Fibroblast of skin of scalp (primary cell): ENCODE results near the gene PACRG.
A peak's percentile ranks its signal among the peaks of the same experiment; 100 is the strongest.

Experiments
- DNase-seq: peaks from one replicate; pipeline ENCODE4 v3.0.0-alpha.2; 2013

PACRG gene

DNA sequence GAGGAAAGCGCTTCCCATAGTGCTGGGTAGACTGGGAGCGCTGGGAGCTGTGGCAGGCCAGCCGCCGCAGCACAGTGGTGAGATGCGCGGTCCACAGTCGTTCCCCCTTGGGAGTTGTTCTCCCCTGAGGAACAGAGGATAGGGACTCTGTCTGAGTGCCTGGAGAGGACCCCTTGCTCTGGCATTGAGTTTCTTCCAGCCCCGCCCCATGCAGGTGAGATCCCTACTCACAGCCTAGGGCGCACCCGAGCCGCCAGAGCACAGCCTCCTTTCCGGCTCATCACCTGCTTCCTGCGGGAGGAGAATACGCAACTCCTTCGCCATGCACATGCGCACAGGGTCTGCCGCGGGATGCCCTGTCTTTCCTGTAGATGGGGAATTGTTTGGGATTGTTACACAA, 140.6 kb downstream of the PACRG start:
- no peak for DNase-seq

DNA sequence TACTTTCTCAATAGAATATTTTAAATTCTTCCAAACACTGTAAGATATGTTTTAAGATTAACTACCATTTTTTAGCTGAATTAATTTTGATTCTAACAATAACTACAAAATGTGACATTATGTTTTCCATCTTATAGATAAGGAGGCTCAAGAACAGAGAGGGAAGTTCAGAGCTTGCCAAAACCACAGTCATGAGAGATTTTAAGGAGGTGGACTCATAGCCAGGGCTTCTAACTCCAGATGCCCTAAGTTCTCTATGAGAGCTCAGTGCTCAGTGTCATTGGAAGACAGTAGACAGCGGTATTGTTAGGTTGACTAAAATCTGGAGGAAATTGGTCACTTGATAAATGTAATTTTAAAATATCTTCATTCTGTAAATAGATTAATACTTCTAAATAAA, 144.2 kb downstream of the PACRG start:
- DNase-seq: no peak

GRCh38 chr6:162873537-162873936, 145.8 kb downstream of the PACRG start:
- DNase-seq: peak; percentile 3

GRCh38 chr6:162875070-162875469, 147.3 kb downstream of the PACRG start:
- no peak for DNase-seq

- DNase-seq: no peak
These were observed 155.2 kb downstream of the PACRG start for GRCh38 chr6:162882801-162883481.

- no peak for DNase-seq
These were observed 160.4 kb downstream of the PACRG start for GRCh38 chr6:162887981-162888689.

- DNase-seq: no peak
These were observed 161.5 kb downstream of the PACRG start for GRCh38 chr6:162889303-162889702.

DNA sequence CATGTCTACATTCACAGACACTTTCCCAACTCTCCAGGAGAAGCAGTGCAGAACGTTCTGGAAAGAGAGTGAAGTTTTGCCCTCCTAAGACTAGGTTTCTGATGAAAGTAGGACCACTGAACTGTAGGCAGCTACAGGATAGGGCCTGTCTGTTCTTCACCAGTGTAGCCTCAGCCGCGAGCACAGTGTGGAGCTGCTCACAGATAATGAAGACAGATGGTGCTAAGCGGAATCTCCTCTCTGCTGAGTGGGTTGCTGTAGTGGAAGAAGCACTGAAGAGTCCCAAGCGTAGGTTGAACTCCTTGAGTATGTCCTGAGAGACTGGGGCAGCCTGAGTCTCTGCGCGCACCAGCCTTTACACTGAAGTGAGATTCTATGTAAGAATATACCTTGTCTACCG, 170.2 kb downstream of the PACRG start:
- DNase-seq: no peak

- no peak for DNase-seq
These were observed 171.4 kb downstream of the PACRG start for GRCh38 chr6:162899148-162899547.

DNA sequence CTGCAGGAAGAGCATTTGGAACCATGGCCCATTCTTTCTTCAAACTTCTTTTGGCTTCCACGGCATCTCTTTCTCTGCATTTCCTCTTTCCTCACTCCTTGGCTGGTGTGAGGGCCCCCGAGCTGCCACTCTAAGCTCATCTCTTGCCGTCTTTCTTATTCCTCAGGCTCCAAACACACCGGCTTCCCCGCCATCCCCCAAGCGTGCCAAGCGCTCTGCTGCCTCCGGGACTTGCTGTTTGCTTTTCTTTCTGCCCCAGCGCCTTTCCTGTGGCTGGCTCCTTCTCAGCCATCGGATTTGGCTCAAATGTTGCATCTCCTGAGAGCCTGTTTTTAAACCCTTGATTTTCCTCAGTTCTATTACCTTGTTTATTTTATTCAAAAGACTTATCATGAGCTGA, 172.7 kb downstream of the PACRG start:
- no peak for DNase-seq

DNA sequence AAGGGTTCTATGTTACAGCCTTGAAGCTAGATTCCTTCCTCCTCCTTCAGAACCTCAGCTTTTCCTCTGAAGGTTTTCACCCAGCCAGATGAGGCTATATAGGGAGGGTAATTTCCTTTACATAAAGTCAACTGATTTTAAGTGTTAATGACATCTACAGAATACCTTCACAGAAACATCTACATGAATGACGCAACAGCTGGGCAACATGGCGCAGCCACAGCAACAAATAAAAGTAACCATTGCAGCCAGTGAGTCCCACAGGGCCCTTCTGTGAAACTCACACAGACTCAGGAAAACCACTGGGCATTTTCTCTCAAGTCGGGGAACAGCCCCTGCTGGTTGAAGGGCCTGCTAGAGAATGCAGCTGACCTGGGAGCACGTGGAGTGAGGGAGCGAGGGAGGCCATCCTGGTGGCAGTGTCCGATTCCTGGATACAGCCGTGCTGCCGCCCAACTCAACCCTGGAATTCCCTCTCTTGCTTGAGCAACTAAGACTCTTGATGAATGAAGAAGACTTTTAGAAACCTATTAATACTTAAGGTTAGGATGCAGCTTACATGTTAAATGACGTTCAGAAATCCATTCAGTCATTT, 176.4 kb downstream of the PACRG start:
- no peak for DNase-seq

GRCh38 chr6:162906479-162906878, 178.7 kb downstream of the PACRG start:
- no peak for DNase-seq

- DNase-seq: peak; percentile 38
These were observed 180.2 kb downstream of the PACRG start for GRCh38 chr6:162907876-162908481.

- DNase-seq: no peak
These were observed 185.4 kb downstream of the PACRG start for GRCh38 chr6:162913206-162913605.

DNA sequence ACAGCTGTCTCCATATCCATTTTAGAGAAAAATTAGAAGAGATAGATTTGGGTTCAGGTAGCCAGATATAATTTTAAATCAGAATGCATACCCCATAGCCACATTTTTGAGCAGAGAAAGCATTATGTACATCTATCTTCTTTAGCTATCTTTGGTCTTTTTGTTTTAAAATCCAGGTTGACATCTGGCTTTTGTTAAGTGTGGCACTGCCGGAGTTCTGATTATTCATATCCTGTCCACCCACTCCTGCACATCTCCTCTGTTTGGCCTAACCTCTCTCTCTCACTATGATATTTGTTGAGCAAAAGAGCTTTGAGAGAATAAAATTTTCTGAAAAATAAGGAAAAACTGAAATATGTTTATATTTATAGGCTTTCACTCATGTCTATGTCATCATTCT, 189.7 kb downstream of the PACRG start:
- DNase-seq: peak; percentile 36

DNA sequence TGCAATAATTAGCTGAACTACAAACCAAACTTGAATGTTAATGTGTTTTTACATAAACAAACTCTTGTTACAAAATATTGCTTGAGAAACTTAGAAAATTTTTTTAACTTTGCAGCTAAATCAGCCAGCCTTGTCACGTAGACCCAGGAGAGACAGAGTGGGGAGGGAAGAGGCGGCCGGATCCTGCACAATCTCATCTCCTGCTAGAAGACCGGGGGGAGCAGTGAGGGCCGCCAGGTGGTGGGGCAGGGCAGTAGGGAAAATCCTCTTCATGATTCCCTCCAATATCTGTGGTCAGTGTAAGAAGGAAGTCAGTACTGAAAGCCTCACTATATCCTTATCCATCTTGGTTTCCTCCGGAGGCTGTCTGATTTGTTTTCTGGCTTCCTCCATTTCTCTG, 193.3 kb downstream of the PACRG start:
- DNase-seq: no peak

DNA sequence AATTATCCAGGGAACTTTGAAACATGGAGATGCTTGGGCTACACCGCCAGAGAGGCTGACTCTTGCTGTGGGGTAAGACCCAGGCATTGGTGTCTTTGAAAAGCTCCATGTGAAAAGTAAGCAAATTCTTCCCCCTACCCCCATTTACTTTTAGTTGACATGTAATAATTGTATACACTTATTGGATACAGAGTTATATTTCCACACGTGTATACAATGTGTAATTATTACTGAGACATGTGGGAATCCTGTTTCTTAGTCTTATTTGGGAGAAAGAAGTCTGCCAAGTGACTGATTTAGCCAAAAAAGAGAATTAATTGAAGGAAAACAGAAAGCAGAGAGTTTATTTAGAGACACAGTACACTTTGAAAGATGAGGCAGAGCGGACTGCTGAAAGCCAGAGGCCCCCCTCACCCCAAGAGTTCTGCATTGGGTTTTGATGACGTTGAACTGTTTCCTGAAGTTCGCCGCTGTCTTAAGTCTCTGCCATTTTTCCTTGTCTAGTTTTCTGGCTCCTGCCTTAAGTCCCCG, 193.8 kb downstream of the PACRG start:
- no peak for DNase-seq

GRCh38 chr6:162922563-162923166, 194.9 kb downstream of the PACRG start:
- DNase-seq: peak; percentile 45

DNA sequence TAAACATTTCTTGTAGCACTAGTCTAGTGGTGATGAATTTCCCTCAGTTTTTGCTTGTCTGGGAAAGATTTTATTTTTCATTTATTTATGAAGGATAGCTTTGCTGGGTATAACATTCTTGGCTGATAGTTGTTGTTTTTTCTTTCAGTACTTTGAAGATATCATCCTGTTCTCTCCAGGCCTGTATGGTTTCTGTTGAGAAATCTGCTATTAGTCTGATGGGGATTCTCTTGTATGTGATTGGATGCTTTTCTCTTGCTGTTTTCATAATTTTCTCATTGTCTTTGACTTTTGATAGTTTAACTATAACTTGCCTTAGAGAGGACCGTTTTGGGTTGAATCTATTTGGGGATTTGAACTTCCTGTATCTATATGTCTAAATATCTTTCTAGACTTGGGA, 207.1 kb downstream of the PACRG start:
- no peak for DNase-seq

DNA sequence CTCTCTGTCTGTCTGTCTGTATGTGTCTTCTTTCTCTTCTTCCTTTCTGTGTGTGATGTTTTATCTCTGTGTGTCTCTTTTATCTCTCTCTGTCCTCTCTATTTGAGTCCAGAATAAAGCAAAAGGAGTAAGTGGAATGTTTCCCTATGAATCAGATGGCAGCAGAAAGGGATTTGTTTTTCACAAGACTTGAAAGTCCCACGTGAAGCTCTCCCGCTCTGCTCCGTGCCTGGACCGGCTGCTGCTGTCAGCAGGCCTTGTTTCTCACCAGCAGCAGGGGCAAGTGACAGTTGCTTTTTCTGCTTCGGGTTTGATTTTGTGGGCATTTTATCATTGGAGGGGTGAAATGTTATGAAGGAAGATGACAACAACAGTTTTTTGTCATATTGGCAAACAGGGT, 212.7 kb downstream of the PACRG start:
- peak; percentile 25 for DNase-seq

DNA sequence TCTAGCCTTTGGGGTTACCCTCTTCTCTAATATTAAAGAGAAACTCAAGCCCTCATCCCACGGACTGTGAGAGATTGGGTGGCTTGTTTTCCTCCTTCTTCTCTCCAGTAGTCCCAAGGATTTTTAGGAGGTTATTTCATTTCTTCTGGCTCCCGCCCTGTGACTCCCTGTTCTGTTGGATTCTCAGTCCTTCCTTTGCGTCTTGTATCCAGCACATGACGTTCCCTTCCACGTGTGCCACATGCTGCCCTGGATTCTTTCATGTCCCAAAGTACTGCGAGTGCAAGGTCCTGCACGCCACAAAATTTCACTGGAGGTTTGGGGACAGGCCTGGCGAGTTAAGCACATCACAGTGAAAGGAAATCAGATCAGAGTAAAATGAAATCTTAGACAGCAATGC, 213.4 kb downstream of the PACRG start:
- DNase-seq: no peak

GRCh38 chr6:162942866-162943265, 215.1 kb downstream of the PACRG start:
- peak; percentile 93 for DNase-seq

GRCh38 chr6:162943369-162943768, 215.6 kb downstream of the PACRG start:
- DNase-seq: no peak
